Measurements from ENCODE around the gene LRRC3C.
"Not testable (repeated sequence)": the region's sequence is repeated elsewhere in the genome, so short reads cannot be mapped to it uniquely, and the experiment has no call there.

Gene LRRC3C

GRCh38 chr17:39927101-39927928 lies at the start of gene LRRC3C, which contains the start of gene ORMDL3:
Gene LRRC3C, plus strand, starts transcription at chr17:39927732. Its CDS starts 13,792 bp downstream, at chr17:39941524.
Gene ORMDL3, minus strand, starts transcription at chr17:39927601. Its CDS starts 3,398 bp downstream, at chr17:39924203.
- DNase-seq = peak; percentile 89

GRCh38 chr17:39886102-39886501 lies 41.4 kb upstream of the LRRC3C start:
- not testable (repeated sequence) for DNase-seq

GRCh38 chr17:39887078-39887477 lies 40.5 kb upstream of the LRRC3C start:
- no peak for DNase-seq

- no peak for DNase-seq
These were observed 38.3 kb upstream of the LRRC3C start for GRCh38 chr17:39889200-39889599.

- DNase-seq = no peak
These were observed 32.7 kb upstream of the LRRC3C start for GRCh38 chr17:39894681-39895376.

- DNase-seq = no peak
These were observed 29.4 kb upstream of the LRRC3C start for GRCh38 chr17:39898088-39898487.

- DNase-seq = no peak
These were observed 28.3 kb upstream of the LRRC3C start for GRCh38 chr17:39899215-39899614.

GRCh38 chr17:39902027-39902426 lies 25.5 kb upstream of the LRRC3C start:
- not testable (repeated sequence) for DNase-seq

GRCh38 chr17:39903158-39903884 lies 24.2 kb upstream of the LRRC3C start:
- no peak for DNase-seq

GRCh38 chr17:39904990-39905288 lies 22.6 kb upstream of the LRRC3C start:
- no peak for DNase-seq

- no peak for DNase-seq
These were observed 18.7 kb upstream of the LRRC3C start for GRCh38 chr17:39908789-39909352.

GRCh38 chr17:39913989-39914388 lies 13.5 kb upstream of the LRRC3C start:
- DNase-seq = no peak

GRCh38 chr17:39915559-39915958 lies 12.0 kb upstream of the LRRC3C start:
- DNase-seq = no peak

GRCh38 chr17:39916918-39917317 lies 10.6 kb upstream of the LRRC3C start:
- DNase-seq = no peak

GRCh38 chr17:39919087-39919683 lies 8.3 kb upstream of the LRRC3C start:
- no peak for DNase-seq

GRCh38 chr17:39920218-39921210 lies 7.0 kb upstream of the LRRC3C start:
- peak; percentile 30 for DNase-seq

- DNase-seq = peak; percentile 11
These were observed 6.2 kb upstream of the LRRC3C start for GRCh38 chr17:39921323-39921722.

- no peak for DNase-seq
These were observed 5.5 kb upstream of the LRRC3C start for GRCh38 chr17:39922006-39922405.

- DNase-seq = no peak
These were observed 4.3 kb upstream of the LRRC3C start for GRCh38 chr17:39923230-39923629.

GRCh38 chr17:39923836-39924690 lies 3.5 kb upstream of the LRRC3C start:
- no peak for DNase-seq

- DNase-seq = no peak
These were observed 2.9 kb upstream of the LRRC3C start for GRCh38 chr17:39924691-39925055.
